IMR-90 (cell line): ENCODE data around the gene TMEM9. TPM values are rescaled to one million over a fixed set of nuclear protein-coding genes. Genes with fewer than 3 reads are reported as not detected.

Experiments used
- ATAC-seq: fragments of 200-7000 bp; cut with Tn5 transposase; 2 replicates; pipeline ENCODE4 v1.9.1; 2020; ENCODE audit warnings: low read depth, mild to moderate bottlenecking, moderate library complexity
- BruUV-seq: library from RNA; stranded (reverse); fragments of 400-500 nt; replicated peaks from 2 replicates; lab custom pipeline; 2021; lab: Mats Ljungman, UMichigan
- CTCF ChIA-PET: fragments of 300-600 bp; formaldehyde crosslinking; extraction: SDS; loops from one replicate; lab custom pipeline; 2021; ENCODE audit warnings: antibody characterized with exemption; lab: Yijun Ruan, JAX
- POLR2A ChIA-PET: fragments of 300-600 bp; sonication (Branson Sonifier 250); formaldehyde crosslinking; loops from one replicate; lab custom pipeline; 2022; ENCODE audit warnings: antibody characterized with exemption; ENCODE audit not compliant: unreplicated experiment; lab: Charles Lee
- DNase-seq: peaks from one replicate; pipeline ENCODE4 v3.0.0; 2013
- H2AFZ ChIP-seq: replicated peaks from 2 replicates; pipeline ENCODE3; 2013; ENCODE audit warnings: low read length, mild to moderate bottlenecking; ENCODE audit not compliant: poor library complexity
- H2AK5ac ChIP-seq: 2 replicates; pipeline ENCODE4 v1.6.1; 2013; ENCODE audit warnings: low read depth, low read length, inconsistent platforms
- H2AK9ac ChIP-seq: replicated peaks from 2 replicates; pipeline ENCODE3; 2013; ENCODE audit warnings: mild to moderate bottlenecking, low read depth, low read length, moderate library complexity; ENCODE audit not compliant: poor library complexity
- H2BK120ac ChIP-seq: 2 replicates; pipeline ENCODE4 v1.6.1; 2013; ENCODE audit warnings: low read depth, low read length, inconsistent platforms
- H2BK15ac ChIP-seq: 3 replicates; pipeline ENCODE4 v1.6.1; 2013; ENCODE audit warnings: low read depth, low read length, inconsistent platforms
- H2BK20ac ChIP-seq: 2 replicates; pipeline ENCODE4 v1.6.1; 2013; ENCODE audit warnings: low read depth, mild to moderate bottlenecking, inconsistent platforms, low read length, moderate library complexity
- H2BK5ac ChIP-seq: 2 replicates; pipeline ENCODE4 v1.6.1; 2013; ENCODE audit warnings: mild to moderate bottlenecking, low read depth, low read length, inconsistent platforms; ENCODE audit not compliant: poor library complexity, severe bottlenecking
- H3K14ac ChIP-seq: replicated peaks from 2 replicates; pipeline ENCODE4 v1.6.1; 2013; ENCODE audit warnings: low read depth, low read length, inconsistent platforms
- H3K18ac ChIP-seq: 2 replicates; pipeline ENCODE4 v1.6.1; 2013; ENCODE audit warnings: low read depth, low read length, control low read depth
- H3K23ac ChIP-seq: 2 replicates; pipeline ENCODE4 v1.6.1; 2013; ENCODE audit warnings: low read depth, low read length, inconsistent platforms
- H3K27ac ChIP-seq: 2 replicates; pipeline ENCODE4 v1.5.1; 2013; ENCODE audit warnings: mild to moderate bottlenecking, control low read depth, low read length; ENCODE audit not compliant: insufficient read depth
- H3K27me3 ChIP-seq: 2 replicates; pipeline ENCODE4 v1.6.1; 2013; ENCODE audit warnings: low read length; ENCODE audit not compliant: control insufficient read depth, insufficient read depth
- H3K36me3 ChIP-seq: 2 replicates; pipeline ENCODE4 v1.6.1; 2013; ENCODE audit warnings: low read length, mixed read lengths; ENCODE audit not compliant: control insufficient read depth, insufficient read depth
- H3K4ac ChIP-seq: 2 replicates; pipeline ENCODE4 v1.6.1; 2013; ENCODE audit warnings: low read depth, low read length, inconsistent platforms
- H3K4me1 ChIP-seq: 2 replicates; pipeline ENCODE4 v1.6.1; 2013; ENCODE audit warnings: low read length, mixed read lengths; ENCODE audit not compliant: control insufficient read depth, insufficient read depth
- H3K4me2 ChIP-seq: 2 replicates; pipeline ENCODE4 v1.6.1; 2013; ENCODE audit warnings: low read depth, mild to moderate bottlenecking, control low read depth, low read length, moderate library complexity
- H3K4me3 ChIP-seq: 2 replicates; pipeline ENCODE4 v1.5.1; 2013; ENCODE audit warnings: low read depth, mild to moderate bottlenecking, control low read depth, low read length, moderate library complexity; ENCODE audit not compliant: insufficient read depth
- H3K56ac ChIP-seq: 2 replicates; pipeline ENCODE4 v1.6.1; 2013; ENCODE audit warnings: low read length, inconsistent platforms; ENCODE audit not compliant: insufficient read depth; ENCODE audit errors: extremely low read depth
- H3K79me1 ChIP-seq, 2 experiments: 2 replicates each; pipeline ENCODE4 v1.6.1; 2013; ENCODE audit warnings: low read length in 2 of 2, inconsistent platforms in 1 of 2, low read depth in 1 of 2
- H3K9ac ChIP-seq: 2 replicates; pipeline ENCODE4 v1.6.1; 2013; ENCODE audit warnings: low read depth, low read length, control low read depth
- H3K9me1 ChIP-seq: 2 replicates; pipeline ENCODE4 v1.6.1; 2013; ENCODE audit warnings: low read length, inconsistent platforms; ENCODE audit not compliant: insufficient read depth
- H3K9me3 ChIP-seq: 2 replicates; pipeline ENCODE4 v1.6.1; 2013; ENCODE audit warnings: low read length; ENCODE audit not compliant: control insufficient read depth, insufficient read depth
- H4K20me1 ChIP-seq: 2 replicates; pipeline ENCODE4 v1.6.1; 2013; ENCODE audit warnings: low read length, inconsistent platforms; ENCODE audit not compliant: insufficient read depth
- H4K5ac ChIP-seq: 2 replicates; pipeline ENCODE4 v1.6.1; 2013; ENCODE audit warnings: mild to moderate bottlenecking, low read depth, low read length, control low read depth
- H4K8ac ChIP-seq, 2 experiments: 2 replicates each; pipeline ENCODE4 v1.6.1; 2013; ENCODE audit warnings: low read depth in 2 of 2, low read length in 2 of 2, control low read depth in 1 of 2, inconsistent platforms in 1 of 2
- H4K91ac ChIP-seq: 2 replicates; pipeline ENCODE4 v1.6.1; 2013; ENCODE audit warnings: low read depth, low read length, inconsistent platforms; ENCODE audit not compliant: insufficient read depth
- FOS ChIP-seq: fragments of 150-350 bp; IDR thresholded peaks from 2 replicates; pipeline ENCODE4 v1.6.1; 2016; ENCODE audit warnings: low read depth, low read length
- NFE2L2 ChIP-seq: fragments of 150-350 bp; IDR thresholded peaks from 2 replicates; pipeline ENCODE4 v1.6.1; 2016; ENCODE audit warnings: low read depth, mild to moderate bottlenecking, low read length
- POLR2A ChIP-seq: IDR thresholded peaks from 2 replicates; pipeline ENCODE4 v1.6.1; 2012; ENCODE audit warnings: mild to moderate bottlenecking, low read depth, low read length
- RAD21 ChIP-seq: IDR thresholded peaks from 2 replicates; pipeline ENCODE4 v1.6.1; 2012; ENCODE audit warnings: low read length, improper control_type of control experiment
- RFX5 ChIP-seq: IDR thresholded peaks from 2 replicates; pipeline ENCODE4 v1.8.0; 2012; ENCODE audit warnings: low read depth, mild to moderate bottlenecking, low read length, moderate library complexity
- WGBS, 2 experiments: methylation state at CpG; one replicate each; pipeline versions ENCODE4 v1.1.5 to v1.1.7; 2013; ENCODE audit warnings: missing lambda C conversion rate in 2 of 2; ENCODE audit not compliant: insufficient read length in 1 of 2; ENCODE audit errors: extremely low coverage in 2 of 2; 5-methylcytosine and 5-hydroxymethylcytosine counted together
- dilution Hi-C: fragments of 300-500 bp; cut with HindIII; formaldehyde crosslinking; loops from one replicate; pipeline ENCODE4 v1.14.3; 2018; ENCODE audit warnings: low sequenced_read_pairs; ENCODE audit not compliant: unreplicated experiment
- in situ Hi-C: fragments of 300-500 bp; cut with MboI; formaldehyde crosslinking; loops from 3 replicates; pipeline ENCODE4 v1.14.3; 2019; ENCODE audit warnings: low sequenced_read_pairs, inconsistent platforms, mixed read lengths
- intact Hi-C: fragments of 100-400 bp; cut with micrococcal nuclease; formaldehyde crosslinking; loops from 2 replicates; pipeline ENCODE4 v1.10.0; 2022
- polyA plus RNA-seq, 3 experiments: library from polyadenylated mRNA; depleted of rRNA; stranded (reverse); fragments of >200 nt; gene quantifications; 2 replicates each; pipeline ENCODE4 v1.2.3, GENCODE V29; 2012; ENCODE audit warnings: low replicate concordance in 1 of 3
- total RNA-seq: library from RNA; depleted of rRNA; stranded (reverse); fragments of >200 nt; gene quantifications from 2 replicates; pipeline ENCODE4 v1.2.3, GENCODE V29; 2012
- TF ChIP-seq, protein P1 (sequence below): fragments of 150-350 bp; IDR thresholded peaks from 2 replicates; pipeline ENCODE4 v1.6.1; 2016; ENCODE audit warnings: low read depth, mild to moderate bottlenecking, low read length, moderate library complexity, borderline replicate concordance
- TF ChIP-seq, protein P2 (sequence below): fragments of 150-350 bp; IDR thresholded peaks from 2 replicates; pipeline ENCODE4 v1.6.1; 2017; ENCODE audit warnings: mild to moderate bottlenecking, antibody characterized with exemption, low read length, low read depth

The TMEM9 gene
- total and polyA plus RNA-seq, 2 of the 4 experiments (the other 2 are of a cell fraction) = 76.7 to 107 TPM

DNA sequence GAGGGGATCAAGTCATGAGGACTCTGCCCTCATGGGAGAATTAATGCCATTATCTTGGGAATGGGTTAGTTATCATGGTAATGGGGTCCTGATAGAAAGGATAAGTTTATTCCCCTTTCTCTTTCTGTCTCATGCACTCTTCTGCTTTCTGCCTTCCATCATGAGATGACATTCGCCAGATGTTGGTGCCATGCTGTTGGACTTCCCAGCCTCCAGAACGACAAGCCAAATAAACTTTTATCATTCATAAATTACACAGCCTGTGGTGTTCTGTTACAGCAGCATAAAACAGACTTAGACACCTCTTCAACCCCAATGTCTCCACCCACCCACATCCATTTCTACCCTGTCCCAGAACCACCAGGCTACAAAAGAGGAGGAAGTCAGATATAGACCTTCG is 24.4 kb upstream of the TMEM9 start:
- no peak overlapping the region for H3K27ac ChIP-seq
- H3K79me1 ChIP-seq = no peaks in the 10 kb centered on the region
- no peak overlapping the region for H4K91ac ChIP-seq
- H3K9me1 ChIP-seq = no peaks in the 10 kb centered on the region; the same call in 1 of the 2 replicates
- H3K9ac ChIP-seq = no peak overlapping the region
- H2AFZ ChIP-seq = no peak overlapping the region
- no peak overlapping the region for H3K4me3 ChIP-seq
- no peak overlapping the region for H3K4ac ChIP-seq
- no peak overlapping the region for H3K4me2 ChIP-seq
- no TSS peak for BruUV-seq
- ChIA-PET POLR2A (no interaction called here), CTCF (no interaction called here)
- H4K8ac ChIP-seq = no peak overlapping the region
- no peak overlapping the region for H3K56ac ChIP-seq
- H2BK15ac ChIP-seq = no peak overlapping the region
- no peak overlapping the region for H2AK9ac ChIP-seq
- H3K27me3 ChIP-seq = peaks cover 19% of the 10 kb centered on the region
- H3K9me3 ChIP-seq = peaks cover 7% of the 10 kb centered on the region
- H3K23ac ChIP-seq = no peak overlapping the region
- no peak overlapping the region for H3K18ac ChIP-seq
- H3K4me1 ChIP-seq = no peaks in the 10 kb centered on the region
- H2BK120ac ChIP-seq = no peak overlapping the region
- WGBS, 2 experiments = 0% methylated on average over 1 of the region's 3 CpGs; no CpG with 5 or more reads in 1 of the 2 experiments
- H3K14ac ChIP-seq = no peak overlapping the region
- TF ChIP-seq, protein P1, sequence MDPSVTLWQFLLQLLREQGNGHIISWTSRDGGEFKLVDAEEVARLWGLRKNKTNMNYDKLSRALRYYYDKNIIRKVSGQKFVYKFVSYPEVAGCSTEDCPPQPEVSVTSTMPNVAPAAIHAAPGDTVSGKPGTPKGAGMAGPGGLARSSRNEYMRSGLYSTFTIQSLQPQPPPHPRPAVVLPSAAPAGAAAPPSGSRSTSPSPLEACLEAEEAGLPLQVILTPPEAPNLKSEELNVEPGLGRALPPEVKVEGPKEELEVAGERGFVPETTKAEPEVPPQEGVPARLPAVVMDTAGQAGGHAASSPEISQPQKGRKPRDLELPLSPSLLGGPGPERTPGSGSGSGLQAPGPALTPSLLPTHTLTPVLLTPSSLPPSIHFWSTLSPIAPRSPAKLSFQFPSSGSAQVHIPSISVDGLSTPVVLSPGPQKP = no peak
- no peak for TF ChIP-seq RFX5
- no peak for TF ChIP-seq NFE2L2
- TF ChIP-seq RAD21 = no peak
- no peak for TF ChIP-seq FOS
- TF ChIP-seq POLR2A = no peak
- TF ChIP-seq, protein P2, sequence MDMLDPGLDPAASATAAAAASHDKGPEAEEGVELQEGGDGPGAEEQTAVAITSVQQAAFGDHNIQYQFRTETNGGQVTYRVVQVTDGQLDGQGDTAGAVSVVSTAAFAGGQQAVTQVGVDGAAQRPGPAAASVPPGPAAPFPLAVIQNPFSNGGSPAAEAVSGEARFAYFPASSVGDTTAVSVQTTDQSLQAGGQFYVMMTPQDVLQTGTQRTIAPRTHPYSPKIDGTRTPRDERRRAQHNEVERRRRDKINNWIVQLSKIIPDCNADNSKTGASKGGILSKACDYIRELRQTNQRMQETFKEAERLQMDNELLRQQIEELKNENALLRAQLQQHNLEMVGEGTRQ = no peak
- no peak overlapping the region for H2BK5ac ChIP-seq
- intact Hi-C loops = no loop called here
- H3K36me3 ChIP-seq = no peaks in the 10 kb centered on the region
- DNase-seq (no peak), ATAC-seq (no peak)
- no peak overlapping the region for H2BK20ac ChIP-seq
- dilution Hi-C loops = no loop called here
- H2AK5ac ChIP-seq = no peak overlapping the region
- no peak overlapping the region for H4K5ac ChIP-seq
- H4K20me1 ChIP-seq = no peaks in the 10 kb centered on the region
- in situ Hi-C loops = no loop called here
